ENCODE measurements around the gene PRR18.

DNA sequence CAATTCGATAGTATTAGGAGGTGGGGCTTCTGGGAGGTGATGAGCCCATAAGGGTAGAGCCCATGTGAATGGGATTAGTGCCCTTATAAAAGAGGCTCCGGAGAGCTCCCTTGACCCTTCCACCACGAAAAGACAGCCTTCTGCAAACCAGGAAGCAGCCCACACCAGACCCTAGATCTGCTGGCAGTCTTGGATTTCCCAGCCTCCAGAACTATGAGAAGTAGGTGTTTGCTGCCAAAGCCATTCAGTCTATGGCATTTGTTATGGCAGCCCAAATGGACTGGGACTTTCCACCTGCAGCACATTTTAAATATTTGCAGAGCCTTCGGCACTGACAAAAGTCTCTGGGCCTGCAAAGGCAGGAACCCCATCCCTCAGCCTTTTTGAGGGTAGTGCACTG, 46.0 kb upstream of the PRR18 start:
- no peak for TF ChIP-seq CTCF (IDR thresholded peaks at IDR 0.05)
- TF ChIP-seq POLR2A (IDR thresholded peaks at IDR 0.05) = no peak

Data from heart left ventricle (tissue), 13 donors.